ENCODE data around the gene ASS1.

DNA sequence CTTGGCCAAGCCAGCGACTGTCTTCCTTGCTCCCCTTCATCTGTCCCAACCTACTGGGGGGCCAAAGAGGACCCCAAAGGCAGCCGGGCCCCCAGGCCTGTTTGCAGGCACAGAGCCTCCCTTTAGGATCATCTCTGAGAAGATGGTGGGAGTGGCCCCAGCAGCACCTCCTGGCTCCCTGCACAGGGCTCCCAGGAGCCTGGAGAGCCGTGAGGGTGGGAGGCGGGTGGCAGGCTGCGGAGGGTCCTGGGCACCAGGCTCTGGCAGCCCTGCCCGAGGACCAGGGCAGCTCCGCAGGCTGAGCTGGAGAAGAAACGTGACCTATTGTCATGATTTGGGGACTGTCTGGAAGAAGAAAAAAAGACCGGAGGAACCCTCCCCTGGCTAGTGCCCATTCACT lies 33.4 kb downstream of the ASS1 start:
- TF ChIP-seq CTCF (IDR thresholded peaks at IDR 0.05 in 8 of 11, conservative IDR thresholded peaks at IDR 0.05 in 3 of 11) (no peak), POLR2A (IDR thresholded peaks at IDR 0.05) (no peak)

All from spleen (tissue), 7 donors.